A204.1 (cell line): ENCODE results near the gene TUT1.
"Not testable (repeated sequence)": the region's sequence is repeated elsewhere in the genome, so short reads cannot be mapped to it uniquely, and the experiment has no call there.

Source experiments
- FAIRE-seq: peaks from 2 replicates; lab custom pipeline; 2012; peaks lifted over from hg19 to GRCh38; lab: Jason Lieb, UNC

The TUT1 gene

GRCh38 chr11:62591448-62592145, at the start of gene TUT1:
Gene TUT1 (minus strand): TSS chr11:62591523. CDS start chr11:62591485, 38 bp downstream.
- peak; percentile 97 for FAIRE-seq

GRCh38 chr11:62632492-62632891, 41.2 kb upstream of the TUT1 start:
- no peak for FAIRE-seq

DNA sequence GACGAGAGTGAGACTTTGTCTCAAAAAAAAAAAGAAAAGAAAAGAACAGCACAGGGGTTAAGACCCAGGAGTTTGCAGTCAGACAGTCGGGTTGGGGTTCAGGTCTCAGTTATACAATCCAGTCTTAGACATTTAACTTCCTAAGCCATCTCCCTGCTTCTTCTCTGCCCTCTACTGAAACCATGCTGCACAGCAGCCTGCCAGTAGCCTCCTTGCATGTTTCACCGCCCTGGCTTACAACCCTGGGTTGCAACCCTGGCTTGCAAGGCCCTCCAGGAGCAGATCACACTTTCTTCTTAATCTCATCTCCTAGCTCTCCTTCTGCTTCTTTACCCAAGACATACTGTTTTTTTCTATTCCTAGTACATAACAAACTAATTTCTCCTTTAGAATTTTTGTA, 36.4 kb upstream of the TUT1 start:
- no peak for FAIRE-seq

GRCh38 chr11:62622476-62623089, 31.3 kb upstream of the TUT1 start:
- FAIRE-seq: no peak

GRCh38 chr11:62621567-62622470, 30.5 kb upstream of the TUT1 start, which contains the start of gene B3GAT3:
Gene B3GAT3 (minus strand): TSS chr11:62621986. CDS start chr11:62621947, 39 bp downstream.
- FAIRE-seq: peak; percentile 55

DNA sequence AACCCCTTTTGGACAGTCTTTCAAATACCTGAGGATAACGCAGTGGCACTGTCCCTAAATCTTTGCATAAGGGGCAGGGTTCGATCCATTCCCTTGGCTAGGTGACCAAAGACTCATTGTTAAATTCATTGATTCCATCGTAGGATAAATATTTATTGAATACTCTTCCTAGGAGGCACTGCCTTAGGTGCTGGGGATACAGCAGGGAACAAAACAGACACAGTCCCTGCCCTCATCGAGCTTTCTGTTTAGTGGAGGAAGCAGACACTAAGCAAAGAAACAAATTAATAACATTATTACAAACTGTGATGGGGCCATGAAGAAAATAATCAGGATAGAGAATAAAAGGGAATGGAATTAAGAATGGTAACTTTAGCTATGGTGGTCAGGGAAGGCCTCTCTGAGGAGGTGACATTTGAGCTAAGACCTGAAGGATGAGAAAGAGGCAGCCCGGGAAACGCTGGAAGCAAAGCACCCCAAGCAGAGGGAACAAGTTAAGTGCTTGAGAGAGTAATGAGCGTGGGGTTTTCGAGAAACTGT, 29.8 kb upstream of the TUT1 start:
- no peak for FAIRE-seq

- FAIRE-seq: not testable (repeated sequence)
Measured at GRCh38 chr11:62616957-62617356, 25.6 kb upstream of the TUT1 start.

- FAIRE-seq: no peak
Measured at GRCh38 chr11:62615521-62615920, 24.2 kb upstream of the TUT1 start.

- no peak for FAIRE-seq
Measured at GRCh38 chr11:62614275-62614674, 23.0 kb upstream of the TUT1 start.

GRCh38 chr11:62613291-62613778, 22.0 kb upstream of the TUT1 start:
- no peak for FAIRE-seq

- no peak for FAIRE-seq
Measured at GRCh38 chr11:62612366-62613290, 21.3 kb upstream of the TUT1 start, which contains the start of the genes EML3 and ROM1. Gene EML3 (minus strand): TSS chr11:62612775. CDS start chr11:62612457, 318 bp downstream. Gene ROM1 (plus strand): TSS chr11:62613257. CDS start chr11:62613282, 25 bp downstream.

GRCh38 chr11:62611705-62612365, 20.5 kb upstream of the TUT1 start:
- no peak for FAIRE-seq

DNA sequence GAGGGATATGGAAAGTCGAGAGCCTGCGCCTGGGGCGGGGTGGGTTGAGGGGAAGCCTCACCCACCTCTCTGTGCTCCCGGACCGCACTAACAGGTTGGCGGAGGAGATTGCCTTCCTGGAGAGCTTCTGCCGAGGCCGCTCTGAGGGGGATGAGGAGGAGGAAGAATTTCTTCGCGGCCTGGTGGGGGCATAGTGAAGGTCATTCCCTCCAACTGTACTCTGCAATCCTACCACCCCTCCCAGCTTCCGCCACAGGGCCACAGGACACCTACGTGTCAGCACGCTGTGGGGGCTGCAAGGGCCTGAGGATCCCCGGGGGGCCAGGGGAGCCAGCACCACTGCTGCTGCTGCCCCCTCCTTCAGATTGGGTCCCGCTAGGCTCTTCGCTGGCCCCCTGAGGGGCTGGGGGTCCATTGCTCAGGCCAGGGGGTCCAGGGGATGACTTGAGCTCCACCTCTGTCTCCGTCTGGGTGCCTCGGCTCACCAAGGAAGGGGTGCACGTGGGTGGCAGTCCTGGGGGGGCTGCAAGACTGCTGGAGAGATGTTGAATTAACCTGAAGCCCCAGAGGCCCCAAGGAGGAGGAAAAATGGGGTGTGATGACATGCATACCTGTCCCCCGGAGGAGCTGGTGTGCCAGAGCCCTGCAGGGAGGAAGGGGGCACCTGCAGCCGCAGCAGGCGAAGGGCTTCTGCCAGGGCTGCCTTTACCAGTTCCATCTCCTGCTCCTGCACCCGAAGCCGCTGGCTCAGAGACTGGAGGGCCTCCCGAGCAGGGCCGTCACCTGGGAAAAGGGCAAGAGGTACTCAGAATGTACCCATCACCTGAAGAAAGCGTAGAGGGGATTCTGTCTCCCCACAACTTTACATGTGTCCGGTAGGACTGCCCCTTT, 19.7 kb upstream of the TUT1 start:
- no peak for FAIRE-seq

- no peak for FAIRE-seq
Measured at GRCh38 chr11:62610403-62610802, 19.1 kb upstream of the TUT1 start.

DNA sequence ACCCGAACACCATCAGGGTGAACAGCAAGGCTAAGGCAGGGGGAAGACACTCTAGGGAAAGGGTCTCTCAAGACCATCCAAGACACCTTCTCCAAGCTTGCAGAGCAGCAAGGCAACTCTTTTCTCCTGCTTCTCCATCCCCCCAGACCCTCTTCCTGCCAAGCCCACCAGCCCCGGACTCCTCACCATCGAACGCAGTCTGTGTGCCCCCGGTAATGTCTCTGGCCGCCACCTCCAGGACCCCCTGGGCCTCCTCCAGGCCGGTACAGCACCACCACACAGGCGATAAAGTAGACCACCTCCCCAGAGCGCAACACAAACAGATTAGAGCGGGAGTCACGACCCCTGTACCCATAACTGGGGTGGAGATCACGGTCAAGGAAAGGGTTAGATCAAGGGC, 17.5 kb upstream of the TUT1 start:
- no peak for FAIRE-seq

- FAIRE-seq: no peak
Measured at GRCh38 chr11:62607714-62608113, 16.4 kb upstream of the TUT1 start.

DNA sequence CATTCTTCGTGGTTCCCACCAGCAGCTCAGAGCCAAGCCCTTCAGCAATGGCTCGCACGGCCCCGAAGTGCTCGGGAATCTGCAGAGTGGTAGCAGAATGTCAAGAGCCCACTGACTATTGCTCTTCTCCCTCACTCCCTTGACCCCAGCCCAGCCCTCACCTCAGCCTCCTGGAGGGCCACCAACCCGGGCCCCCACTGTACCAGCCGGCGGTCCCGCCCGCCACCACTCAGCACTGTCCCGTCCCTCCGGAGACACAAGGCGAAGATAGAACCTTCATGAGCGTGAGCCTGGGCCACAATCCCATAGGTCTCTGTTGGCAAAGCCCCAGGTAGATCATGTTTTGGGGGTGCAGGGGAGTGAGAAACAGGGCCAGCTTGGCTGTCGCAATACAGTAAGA, 14.6 kb upstream of the TUT1 start:
- FAIRE-seq: no peak

GRCh38 chr11:62605467-62605866, 14.1 kb upstream of the TUT1 start:
- no peak for FAIRE-seq

DNA sequence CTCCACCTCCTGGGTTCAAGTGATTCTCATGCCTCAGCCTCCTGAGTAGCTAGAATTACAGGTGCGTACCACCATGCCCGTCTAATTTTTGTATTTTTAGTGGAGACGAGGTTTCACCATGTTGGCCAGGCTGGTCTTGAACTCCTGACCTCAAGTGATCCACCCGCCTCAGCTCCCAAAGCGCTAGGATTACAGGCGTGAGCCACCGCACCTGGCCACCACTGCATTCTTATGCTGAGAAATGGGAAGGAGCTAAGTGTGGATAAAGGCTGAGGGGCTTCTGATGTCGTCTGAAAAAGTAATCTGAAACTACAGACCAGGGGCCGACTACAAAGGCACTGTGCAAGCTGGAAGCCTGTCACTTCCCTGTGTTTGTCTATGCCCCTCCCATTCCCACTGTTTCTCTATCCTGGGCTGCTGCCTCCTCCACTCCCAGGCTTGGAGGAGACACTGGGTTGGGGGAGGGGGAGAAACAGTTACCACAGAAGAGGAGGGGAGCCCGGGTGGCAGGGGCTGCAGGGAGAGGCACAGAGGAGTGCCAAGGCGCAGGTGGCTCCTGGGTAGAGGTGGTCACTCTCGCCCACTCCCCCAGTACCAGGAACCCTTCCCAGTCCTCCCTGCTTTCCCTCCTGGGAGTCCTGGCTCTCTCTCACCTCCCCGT, 13.3 kb upstream of the TUT1 start:
- no peak for FAIRE-seq
